OCI-LY3 (cell line): ENCODE measurements around the gene NPIPB4.
"Not testable (repeated sequence)": the region's sequence is repeated elsewhere in the genome, so short reads cannot be mapped to it uniquely, and the experiment has no call there.

Experiments
- EZH2phosphoT487 ChIP-seq: fragments of 200-600 bp; shearing (Covaris generic); IDR thresholded peaks from 2 replicates; pipeline ENCODE4 v1.6.1; 2018; ENCODE audit warnings: antibody characterized with exemption, mixed run types, low read depth
- TF ChIP-seq, protein P1 (sequence below): fragments of 200-600, 300-600 bp; sonication (generic); IDR thresholded peaks from 2 replicates; pipeline ENCODE4 v1.5.1; 2014; ENCODE audit warnings: antibody characterized with exemption, low read length, low read depth

DNA sequence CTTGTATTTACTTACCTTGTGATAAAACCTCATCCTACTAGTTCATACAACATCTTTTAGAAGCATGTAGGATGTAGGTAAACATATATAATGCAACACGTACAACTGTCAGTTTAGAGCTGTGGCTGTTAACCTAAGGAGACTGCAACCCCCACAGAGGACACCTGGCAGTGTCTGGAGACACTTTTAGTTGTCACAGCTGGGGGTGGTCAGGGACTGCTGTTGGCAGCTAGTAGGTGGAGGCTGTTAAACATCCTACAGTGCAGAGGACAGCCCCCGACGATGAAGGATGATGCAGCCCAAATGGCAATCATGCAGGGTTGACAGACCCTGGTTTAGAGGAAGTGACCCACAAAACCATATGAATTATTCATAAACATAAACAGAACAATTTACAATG, 59.0 kb downstream of the NPIPB4 start:
- not testable (repeated sequence) for TF ChIP-seq EZH2phosphoT487
- TF ChIP-seq, protein P1, sequence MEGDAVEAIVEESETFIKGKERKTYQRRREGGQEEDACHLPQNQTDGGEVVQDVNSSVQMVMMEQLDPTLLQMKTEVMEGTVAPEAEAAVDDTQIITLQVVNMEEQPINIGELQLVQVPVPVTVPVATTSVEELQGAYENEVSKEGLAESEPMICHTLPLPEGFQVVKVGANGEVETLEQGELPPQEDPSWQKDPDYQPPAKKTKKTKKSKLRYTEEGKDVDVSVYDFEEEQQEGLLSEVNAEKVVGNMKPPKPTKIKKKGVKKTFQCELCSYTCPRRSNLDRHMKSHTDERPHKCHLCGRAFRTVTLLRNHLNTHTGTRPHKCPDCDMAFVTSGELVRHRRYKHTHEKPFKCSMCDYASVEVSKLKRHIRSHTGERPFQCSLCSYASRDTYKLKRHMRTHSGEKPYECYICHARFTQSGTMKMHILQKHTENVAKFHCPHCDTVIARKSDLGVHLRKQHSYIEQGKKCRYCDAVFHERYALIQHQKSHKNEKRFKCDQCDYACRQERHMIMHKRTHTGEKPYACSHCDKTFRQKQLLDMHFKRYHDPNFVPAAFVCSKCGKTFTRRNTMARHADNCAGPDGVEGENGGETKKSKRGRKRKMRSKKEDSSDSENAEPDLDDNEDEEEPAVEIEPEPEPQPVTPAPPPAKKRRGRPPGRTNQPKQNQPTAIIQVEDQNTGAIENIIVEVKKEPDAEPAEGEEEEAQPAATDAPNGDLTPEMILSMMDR = not testable (repeated sequence)
